Measurements from ENCODE around the gene RUNX1.

Gene RUNX1

GRCh38 chr21:34743285-34743684, 305.8 kb downstream of the RUNX1 start:
- DNase-seq (ENCODE audit: low read depth in 2 of 2), result no peak

- DNase-seq (ENCODE audit: low read depth in 2 of 2), result no peak
These were observed 308.9 kb downstream of the RUNX1 start for GRCh38 chr21:34740198-34740597.

Data from fibroblast of skin of left quadriceps (primary cell).